H9 (cell line): ENCODE results near the gene PAX8. TPM values are rescaled to one million over a fixed set of nuclear protein-coding genes. Genes with fewer than 3 reads are reported as not detected.
"Not testable (repeated sequence)": the region's sequence is repeated elsewhere in the genome, so short reads cannot be mapped to it uniquely, and the experiment has no call there.

Experiments used
- DNase-seq: peaks from one replicate; pipeline ENCODE4 v3.0.0-alpha.2; 2017
- H2AFZ ChIP-seq: one replicate; pipeline ENCODE4 v1.6.1; 2013; ENCODE audit warnings: mild to moderate bottlenecking, low read length, control low read depth, moderate library complexity
- H2AK5ac ChIP-seq: 2 replicates; pipeline ENCODE4 v1.6.1; 2013; ENCODE audit warnings: low read length, control low read depth, mixed read lengths; ENCODE audit not compliant: insufficient read length
- H2BK120ac ChIP-seq: one replicate; pipeline ENCODE4 v1.6.1; 2013; ENCODE audit warnings: low read depth, mild to moderate bottlenecking, low read length, control low read depth, inconsistent platforms; ENCODE audit not compliant: poor library complexity, severe bottlenecking
- H2BK12ac ChIP-seq: 2 replicates; pipeline ENCODE4 v1.6.1; 2013; ENCODE audit warnings: low read length, control low read depth, mixed read lengths, low read depth; ENCODE audit not compliant: insufficient read length
- H2BK15ac ChIP-seq: 2 replicates; pipeline ENCODE4 v1.6.1; 2013; ENCODE audit warnings: low read depth, low read length, control low read depth
- H2BK20ac ChIP-seq: one replicate; pipeline ENCODE4 v1.6.1; 2013; ENCODE audit warnings: low read depth, mild to moderate bottlenecking, low read length, control low read depth, inconsistent platforms; ENCODE audit not compliant: poor library complexity, severe bottlenecking
- H2BK5ac ChIP-seq: 2 replicates; pipeline ENCODE4 v1.6.1; 2013; ENCODE audit warnings: low read length, control low read depth, mixed read lengths; ENCODE audit not compliant: insufficient read length
- H3K14ac ChIP-seq: 2 replicates; pipeline ENCODE4 v1.6.1; 2013; ENCODE audit warnings: low read length, control low read depth; ENCODE audit not compliant: insufficient read depth
- H3K18ac ChIP-seq: 2 replicates; pipeline ENCODE4 v1.6.1; 2013; ENCODE audit warnings: low read depth, mild to moderate bottlenecking, mixed read lengths, low read length, control low read depth; ENCODE audit not compliant: insufficient read length
- H3K23ac ChIP-seq: 2 replicates; pipeline ENCODE4 v1.6.1; 2013; ENCODE audit warnings: low read length, control low read depth, mixed read lengths, low read depth; ENCODE audit not compliant: insufficient read length
- H3K23me2 ChIP-seq: 2 replicates; pipeline ENCODE4 v1.6.1; 2013; ENCODE audit warnings: low read depth, mild to moderate bottlenecking, mixed read lengths, low read length, control low read depth; ENCODE audit not compliant: insufficient read length, poor library complexity, severe bottlenecking
- H3K27ac ChIP-seq: 2 replicates; pipeline ENCODE4 v1.5.1; 2013; ENCODE audit warnings: low read length, control low read depth, mixed read lengths, low read depth; ENCODE audit not compliant: insufficient read length
- H3K27me3 ChIP-seq: 2 replicates; pipeline ENCODE4 v1.6.1; 2013; ENCODE audit warnings: low read length, control low read depth, inconsistent platforms; ENCODE audit not compliant: insufficient read depth
- H3K4ac ChIP-seq: 2 replicates; pipeline ENCODE4 v1.6.1; 2013; ENCODE audit warnings: low read depth, mild to moderate bottlenecking, control low read depth, inconsistent platforms, low read length, moderate library complexity
- H3K4me1 ChIP-seq: 2 replicates; pipeline ENCODE4 v1.6.1; 2013; ENCODE audit warnings: low read length, control low read depth, inconsistent platforms; ENCODE audit not compliant: insufficient read depth
- H3K4me2 ChIP-seq: 2 replicates; pipeline ENCODE4 v1.6.1; 2013; ENCODE audit warnings: low read length, control low read depth, mixed read lengths; ENCODE audit not compliant: insufficient read length, insufficient read depth
- H3K56ac ChIP-seq: 2 replicates; pipeline ENCODE4 v1.6.1; 2013; ENCODE audit warnings: low read depth, mild to moderate bottlenecking, mixed read lengths, low read length, control low read depth; ENCODE audit not compliant: insufficient read length
- H3K79me1 ChIP-seq: 2 replicates; pipeline ENCODE4 v1.6.1; 2013; ENCODE audit warnings: low read depth, mild to moderate bottlenecking, moderate library complexity, low read length, control low read depth, inconsistent platforms; ENCODE audit not compliant: insufficient read depth, poor library complexity, severe bottlenecking
- H3K79me2 ChIP-seq: 2 replicates; pipeline ENCODE4 v1.6.1; 2013; ENCODE audit warnings: low read length, control low read depth, inconsistent platforms; ENCODE audit not compliant: insufficient read depth
- H3K9ac ChIP-seq: 2 replicates; pipeline ENCODE4 v1.6.1; 2013; ENCODE audit warnings: low read length, control low read depth, mixed read lengths; ENCODE audit not compliant: insufficient read length; ENCODE audit errors: extremely low read depth
- H3K9me3 ChIP-seq: one replicate; pipeline ENCODE4 v1.6.1; 2013; ENCODE audit warnings: low read depth, low read length, inconsistent platforms; ENCODE audit not compliant: control insufficient read depth
- H3T11ph ChIP-seq: one replicate; pipeline ENCODE4 v1.6.1; 2013; ENCODE audit warnings: mild to moderate bottlenecking, low read length, control low read depth, inconsistent platforms
- H4K20me1 ChIP-seq: one replicate; pipeline ENCODE4 v1.6.1; 2013; ENCODE audit not compliant: control insufficient read depth, insufficient read length, insufficient read depth
- H4K5ac ChIP-seq: 2 replicates; pipeline ENCODE4 v1.6.1; 2013; ENCODE audit warnings: low read depth, mild to moderate bottlenecking, mixed read lengths, low read length, control low read depth; ENCODE audit not compliant: insufficient read length
- H4K8ac ChIP-seq: replicated peaks from 2 replicates; pipeline ENCODE4 v1.6.1; 2013; ENCODE audit warnings: low read length, control low read depth, mixed read lengths, low read depth; ENCODE audit not compliant: insufficient read length
- H4K91ac ChIP-seq: 2 replicates; pipeline ENCODE4 v1.6.1; 2013; ENCODE audit warnings: low read depth, mild to moderate bottlenecking, moderate library complexity, mixed read lengths, low read length, control low read depth; ENCODE audit not compliant: insufficient read length
- H3K27ac Mint-ChIP-seq, 3 experiments: 2 replicates in 2 of 3; 3 replicates in 1 of 3; pipeline ENCODE4 v1.8.0; 2020 to 2021; ENCODE audit warnings: mixed read lengths in 3 of 3, mild to moderate bottlenecking in 1 of 3, moderate library complexity in 1 of 3
- H3K27me3 Mint-ChIP-seq: 2 replicates; pipeline ENCODE4 v1.8.0; 2021; ENCODE audit warnings: low read depth, mild to moderate bottlenecking, moderate library complexity, mixed read lengths
- H3K36me3 Mint-ChIP-seq, 3 experiments: 2 replicates in 2 of 3; 3 replicates in 1 of 3; pipeline ENCODE4 v1.8.0; 2020 to 2021; ENCODE audit warnings: low read depth in 3 of 3, mixed read lengths in 3 of 3; ENCODE audit not compliant: insufficient read depth in 1 of 3
- H3K4me1 Mint-ChIP-seq, 2 experiments: 2 replicates each; pipeline ENCODE4 v1.8.0; 2020; ENCODE audit warnings: mixed read lengths in 2 of 2
- H3K4me3 Mint-ChIP-seq, 2 experiments: 2 replicates in 1 of 2; 3 replicates in 1 of 2; pipeline ENCODE4 v1.8.0; 2020 to 2021; ENCODE audit warnings: mild to moderate bottlenecking in 2 of 2, mixed read lengths in 2 of 2, moderate library complexity in 1 of 2
- H3K9me3 Mint-ChIP-seq, 2 experiments: 2 replicates in 1 of 2; 3 replicates in 1 of 2; pipeline ENCODE4 v1.8.0; 2020; ENCODE audit warnings: mild to moderate bottlenecking in 2 of 2, mixed read lengths in 2 of 2, moderate library complexity in 1 of 2
- CTCF ChIP-seq: fragments of 200-600 bp; sonication (generic); conservative IDR thresholded peaks from 3 replicates; pipeline ENCODE4 v1.8.0; 2021; ENCODE audit warnings: antibody characterized with exemption, mild to moderate bottlenecking
- WGBS: extraction: QIAGEN DNeasy Blood & Tissue Kit; methylation state at CpG from one replicate; pipeline ENCODE4 v1.1.7; 2013; ENCODE audit warnings: missing lambda C conversion rate, low lambda C conversion rate, mixed read lengths; ENCODE audit not compliant: insufficient read length; ENCODE audit errors: extremely low coverage; 5-methylcytosine and 5-hydroxymethylcytosine counted together
- total RNA-seq: library from RNA; stranded (reverse); gene quantifications from 2 replicates; pipeline ENCODE4 v1.2.1, GENCODE V29; 2021

Gene PAX8
- total RNA-seq, 1 experiment from 2014 or later, result not detected

GRCh38 chr2:113328043-113328442 lies 49.3 kb upstream of the PAX8 start:
- Histone ChIP-seq H2AFZ (no peak overlapping the region), H3K4me1 (no peaks in the 10 kb centered on the region), H3T11ph (no peak overlapping the region), H2BK20ac (no peak overlapping the region), H3K27ac (no peak overlapping the region), H4K8ac (no peak overlapping the region), H3K18ac (no peak overlapping the region), H2BK15ac (no peak overlapping the region), H3K9me3 (no peaks in the 10 kb centered on the region), H2AK5ac (no peak overlapping the region), H4K91ac (no peak overlapping the region), H3K23ac (no peak overlapping the region), H3K9ac (no peak overlapping the region), H2BK120ac (no peak overlapping the region), H3K79me2 (no peaks in the 10 kb centered on the region), H3K4ac (no peak overlapping the region), H2BK12ac (no peak overlapping the region), H3K14ac (no peak overlapping the region), H4K20me1 (no peaks in the 10 kb centered on the region), H3K79me1 (no peaks in the 10 kb centered on the region), H2BK5ac (no peak overlapping the region), H3K27me3 (no peaks in the 10 kb centered on the region), H3K23me2 (no peaks in the 10 kb centered on the region), H3K4me2 (no peak overlapping the region), H3K56ac (no peak overlapping the region), H4K5ac (no peak overlapping the region)
- Mint-ChIP-seq H3K4me3 (no peak overlapping the region), H3K36me3 (no peaks in the 10 kb centered on the region), H3K27me3 (peaks cover 44% of the 10 kb centered on the region), H3K9me3 (peaks cover 0 to 6% of the 10 kb centered on the region in 2 experiments; a peak in 3 of 5 replicates), H3K27ac (no peak overlapping the region), H3K4me1 (peaks cover 12 to 14% of the 10 kb centered on the region in 2 experiments)
- no peak for DNase-seq
- WGBS, result no CpG with 5 or more reads among the region's 3 CpGs
- TF ChIP-seq CTCF, result no peak

GRCh38 chr2:113325161-113325731 lies 46.5 kb upstream of the PAX8 start:
- H3K23ac ChIP-seq, H3K36me3 Mint-ChIP-seq, H4K20me1 ChIP-seq, H3K9ac ChIP-seq, H3K9me3 ChIP-seq, H4K91ac ChIP-seq, H3K18ac ChIP-seq, H4K8ac ChIP-seq, H3K14ac ChIP-seq, H3T11ph ChIP-seq, H2AK5ac ChIP-seq, H3K27me3 ChIP-seq, H2AFZ ChIP-seq, H2BK20ac ChIP-seq, H4K5ac ChIP-seq, H3K56ac ChIP-seq, H3K79me2 ChIP-seq, H2BK12ac ChIP-seq, H2BK120ac ChIP-seq, H2BK15ac ChIP-seq, H3K4me1 ChIP-seq, H2BK5ac ChIP-seq, H3K4ac ChIP-seq, H3K79me1 ChIP-seq, H3K9me3 Mint-ChIP-seq, H3K27ac ChIP-seq, H3K23me2 ChIP-seq: not testable (repeated sequence)
- Mint-ChIP-seq H3K4me1 (peaks cover 15 to 20% of the 10 kb centered on the region in 2 experiments), H3K4me3 (peak overlapping the region; percentile 70 to 83), H3K27me3 (peaks cover 61% of the 10 kb centered on the region), H3K27ac (0 out of 7 replicates have a peak overlapping the region, but pooled peaks of 1 of the 3 experiments have one; percentile 33)
- no CpG with 5 or more reads among the region's 14 CpGs for WGBS
- H3K4me2 ChIP-seq, result peak overlapping the region; percentile 50
- DNase-seq, result peak; percentile 40
